ENCODE data around the gene PRDX1.
"Not testable (repeated sequence)": the region's sequence is repeated elsewhere in the genome, so short reads cannot be mapped to it uniquely, and the experiment has no call there.

PRDX1 gene

DNA sequence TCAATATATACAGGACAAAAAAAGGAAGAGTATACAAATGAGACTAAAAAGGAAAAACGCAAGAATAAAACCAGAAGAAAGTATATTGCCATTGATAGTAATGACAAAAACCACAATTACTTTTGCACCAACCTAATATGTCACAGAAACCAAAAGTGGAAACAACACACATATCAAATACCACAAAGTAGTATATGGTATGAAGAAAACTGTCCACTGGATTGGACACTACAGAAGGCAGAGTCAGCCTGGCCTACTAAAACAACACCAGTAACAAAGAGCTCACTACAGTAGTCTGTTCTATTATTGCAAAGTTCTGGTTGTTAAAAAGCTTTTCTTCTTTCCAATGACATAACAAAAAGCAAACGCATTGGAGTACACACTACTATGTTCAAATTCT is 48.4 kb downstream of the PRDX1 start:
- FAIRE-seq (no peak), DNase-seq (ENCODE audit: insufficient read length, low spot score) (no peak)

DNA sequence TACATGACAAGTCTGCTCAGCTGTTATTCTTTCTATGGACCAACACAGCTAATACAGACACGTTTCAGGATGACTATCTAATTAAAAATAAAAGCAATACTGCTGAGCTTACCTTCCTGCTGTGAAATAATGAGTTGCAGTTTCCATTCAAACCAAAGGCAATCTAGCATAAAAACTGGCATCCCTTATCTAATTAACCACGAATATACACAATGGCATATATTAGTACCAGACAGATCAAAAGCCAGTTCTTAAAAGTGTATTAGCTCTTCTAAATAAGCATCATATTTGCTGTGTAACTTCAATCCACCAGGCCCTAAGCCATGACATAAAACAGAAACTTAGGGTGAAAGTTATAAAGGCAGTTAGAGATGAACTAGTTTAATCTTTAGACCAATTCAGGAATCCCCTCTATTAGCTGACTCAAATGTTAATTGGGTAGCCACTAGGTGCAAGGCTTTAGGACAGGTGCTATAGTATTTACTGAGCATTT is 51.3 kb downstream of the PRDX1 start:
- no peak for FAIRE-seq
- no peak for DNase-seq (ENCODE audit: insufficient read length, low spot score)

DNA sequence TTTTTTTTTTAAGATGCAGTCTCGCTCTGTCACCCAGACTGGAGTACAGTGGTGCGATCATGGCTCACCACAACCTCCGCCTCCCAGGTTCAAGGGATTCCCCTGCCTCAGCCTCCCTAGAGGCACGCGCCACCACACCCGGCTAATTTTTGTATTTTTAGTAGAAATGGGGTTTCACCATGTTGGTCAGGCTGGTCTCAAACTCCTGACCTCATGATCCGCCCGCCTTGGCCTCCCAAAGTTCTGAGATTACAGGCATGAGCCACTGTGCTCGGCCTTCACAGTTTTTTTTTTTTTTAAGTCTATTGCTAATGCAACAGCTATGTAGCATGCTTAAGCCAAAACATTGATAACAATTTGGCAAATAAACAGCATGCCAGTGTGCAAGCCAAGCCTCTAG is 54.3 kb downstream of the PRDX1 start:
- not testable (repeated sequence) for FAIRE-seq

DNA sequence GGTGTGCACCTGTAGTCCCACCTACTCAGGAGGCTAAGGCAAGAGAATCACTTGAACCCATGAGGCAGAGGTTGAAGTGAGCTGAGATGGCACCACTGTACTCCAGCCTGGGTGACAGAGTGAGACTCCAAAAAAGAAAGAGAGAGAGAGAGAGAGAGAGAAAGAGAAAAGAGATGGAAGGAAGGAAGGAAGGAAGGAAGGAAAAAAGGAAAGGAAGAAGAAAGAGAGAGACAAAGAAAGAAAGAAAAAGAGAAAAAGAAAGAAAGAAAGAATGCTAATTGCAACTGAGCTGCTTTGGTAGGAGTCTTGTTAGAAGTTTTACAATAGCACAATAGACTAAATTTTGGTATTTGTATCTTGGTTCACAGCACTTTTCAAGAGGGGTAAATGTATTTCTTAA is 56.4 kb downstream of the PRDX1 start:
- DNase-seq (ENCODE audit: insufficient read length, low spot score) (no peak), FAIRE-seq (no peak)

More for the DNA sequence above, 54.3 kb downstream of the PRDX1 start:
- not testable (repeated sequence) for DNase-seq (ENCODE audit: insufficient read length, low spot score)
